ENCODE data around the gene PLB1. TPM values are rescaled to one million over a fixed set of nuclear protein-coding genes. Genes with fewer than 3 reads are reported as not detected.

Gene PLB1
- total RNA-seq, 1 experiment from 2014 or later = 0.10 TPM

GRCh38 chr2:28624793-28625701 is 129.2 kb downstream of the PLB1 start:
- no peak for DNase-seq (ENCODE audit: low read depth)
- in situ Hi-C loops (cut with HindIII; ENCODE audit: low pct_unique_long_range_greater_than_20kb, low sequenced_read_pairs) = no loop called here

DNA sequence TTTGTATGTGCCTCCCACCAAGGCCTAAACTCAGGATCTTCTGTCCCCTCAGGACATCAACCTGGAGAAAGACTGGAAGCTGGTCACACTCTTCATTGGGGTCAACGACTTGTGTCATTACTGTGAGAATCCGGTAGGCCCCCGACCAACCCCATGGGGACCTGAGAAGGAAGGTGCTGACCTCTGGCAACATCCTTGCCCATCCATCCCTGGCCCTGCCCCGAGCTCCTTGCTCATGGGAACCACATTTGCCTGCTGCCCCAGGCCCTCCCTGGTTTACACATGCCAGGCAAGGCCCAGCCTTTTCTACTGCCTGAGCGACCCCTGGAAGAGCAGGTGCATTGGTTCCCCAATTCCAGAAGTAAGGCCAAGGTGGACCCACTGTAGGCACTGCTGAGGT is 130.5 kb downstream of the PLB1 start:
- DNase-seq (ENCODE audit: low read depth) = no peak
- in situ Hi-C loops (cut with HindIII; ENCODE audit: low pct_unique_long_range_greater_than_20kb, low sequenced_read_pairs) = no loop called here

DNA sequence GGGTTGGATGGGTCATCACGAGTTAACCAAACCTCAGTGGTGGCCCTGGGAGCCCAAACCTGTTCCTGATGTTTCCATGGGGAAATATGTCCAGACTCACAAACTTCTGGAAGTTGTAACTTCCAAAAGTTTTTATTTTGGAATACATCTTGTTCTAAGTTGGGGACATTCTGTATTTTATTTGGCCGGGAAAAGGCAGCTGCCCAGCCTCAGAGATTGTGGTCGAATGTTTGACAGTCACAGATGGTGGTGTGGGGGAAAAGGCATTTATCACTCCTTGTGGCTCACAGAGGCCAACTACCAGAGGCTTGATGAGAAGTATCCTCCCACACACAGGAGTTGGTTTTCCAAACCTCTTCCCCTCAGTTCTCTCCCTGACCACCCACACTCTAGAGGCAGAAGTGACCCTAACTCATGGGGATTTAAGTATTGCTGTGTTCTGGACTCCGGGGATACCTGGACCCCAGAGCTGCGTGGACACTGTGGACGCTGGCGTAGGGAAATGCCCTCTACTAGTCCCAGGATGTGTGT is 131.1 kb downstream of the PLB1 start:
- in situ Hi-C loops (cut with HindIII; ENCODE audit: low pct_unique_long_range_greater_than_20kb, low sequenced_read_pairs) = no loop called here
- no peak for DNase-seq (ENCODE audit: low read depth)

DNA sequence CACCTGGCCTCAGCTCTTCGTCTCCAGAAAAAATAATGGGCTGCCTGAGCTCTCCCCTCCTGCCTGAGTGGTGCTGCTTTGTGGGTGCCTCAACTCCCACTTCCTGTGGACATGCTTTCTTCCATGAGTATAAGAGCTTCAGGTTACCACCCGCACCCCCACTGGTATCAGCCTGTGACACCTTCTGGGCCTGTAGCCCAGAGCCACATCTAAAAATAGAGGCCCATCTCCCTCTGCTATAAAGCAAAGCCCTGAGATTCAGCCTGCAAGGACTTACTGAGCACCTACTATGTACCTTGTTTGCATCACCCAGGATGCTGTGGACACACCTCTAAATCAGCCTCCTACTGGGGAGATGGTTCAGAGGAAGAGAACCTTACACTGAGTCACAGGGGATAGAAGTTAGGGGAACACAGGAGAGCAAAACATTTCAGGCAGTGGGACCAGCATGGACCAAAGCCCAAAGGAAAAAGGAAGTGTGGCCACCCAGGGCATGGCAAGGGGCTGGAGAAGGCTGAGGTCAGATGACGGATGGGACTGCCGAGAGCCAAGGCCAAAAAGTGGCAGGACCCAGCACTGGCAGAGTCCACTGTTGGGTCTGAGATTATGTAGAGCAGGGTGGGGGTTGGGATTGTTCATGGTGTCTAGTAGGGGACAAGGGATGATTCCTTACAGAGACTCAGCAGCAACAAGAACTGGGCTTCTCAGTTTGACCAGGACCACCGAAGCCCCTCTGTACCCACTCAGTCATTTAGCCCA is 132.0 kb downstream of the PLB1 start:
- DNase-seq (ENCODE audit: low read depth) = no peak
- in situ Hi-C loops (cut with HindIII; ENCODE audit: low pct_unique_long_range_greater_than_20kb, low sequenced_read_pairs) = no loop called here

DNA sequence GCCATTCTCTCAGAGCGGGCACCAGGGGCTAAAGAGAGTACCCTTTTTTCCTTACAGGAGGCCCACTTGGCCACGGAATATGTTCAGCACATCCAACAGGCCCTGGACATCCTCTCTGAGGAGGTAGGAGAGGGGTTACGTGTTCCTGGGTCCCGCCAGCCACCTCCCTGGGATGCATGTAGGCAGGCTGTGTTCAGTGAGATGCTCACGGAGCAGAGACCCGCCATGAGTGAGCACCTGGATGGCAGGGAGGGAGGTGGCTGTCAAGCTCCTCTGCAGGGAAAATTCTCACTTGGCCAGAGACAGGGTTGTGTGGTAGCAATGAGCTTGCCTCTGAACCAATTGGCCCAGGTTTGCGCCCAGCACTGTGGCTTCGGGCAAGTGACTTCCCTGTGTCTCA is 132.6 kb downstream of the PLB1 start:
- no peak for DNase-seq (ENCODE audit: low read depth)

DNA sequence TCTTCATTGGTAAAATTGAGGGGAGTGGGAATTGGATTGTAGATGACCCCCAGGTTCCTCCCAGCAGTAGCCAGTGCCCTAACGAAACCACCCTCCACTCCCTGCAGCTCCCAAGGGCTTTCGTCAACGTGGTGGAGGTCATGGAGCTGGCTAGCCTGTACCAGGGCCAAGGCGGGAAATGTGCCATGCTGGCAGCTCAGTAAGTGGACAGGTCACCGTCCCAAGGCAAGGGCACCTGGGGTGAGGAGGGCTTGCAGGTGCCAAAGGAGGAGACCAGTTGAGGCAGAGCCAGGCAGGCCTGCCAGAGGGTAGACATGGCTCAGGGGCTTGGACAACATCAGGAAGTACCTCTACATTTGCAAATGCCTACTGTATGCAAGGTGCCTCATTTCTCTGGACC is 133.1 kb downstream of the PLB1 start:
- in situ Hi-C loops (cut with HindIII; ENCODE audit: low pct_unique_long_range_greater_than_20kb, low sequenced_read_pairs) = no loop called here
- DNase-seq (ENCODE audit: low read depth) = no peak

More for the DNA sequence above, 132.6 kb downstream of the PLB1 start:
- in situ Hi-C loops (cut with HindIII; ENCODE audit: low pct_unique_long_range_greater_than_20kb, low sequenced_read_pairs) = no loop called here

GRCh38 chr2:28629910-28630309 is 134.1 kb downstream of the PLB1 start:
- in situ Hi-C loops (cut with HindIII; ENCODE audit: low pct_unique_long_range_greater_than_20kb, low sequenced_read_pairs) = no loop called here
- no peak for DNase-seq (ENCODE audit: low read depth)

GRCh38 chr2:28630341-28630740 is 134.5 kb downstream of the PLB1 start:
- no peak for DNase-seq (ENCODE audit: low read depth)
- in situ Hi-C loops (cut with HindIII; ENCODE audit: low pct_unique_long_range_greater_than_20kb, low sequenced_read_pairs) = no loop called here

GRCh38 chr2:28631514-28632206 is 135.8 kb downstream of the PLB1 start:
- in situ Hi-C loops (cut with HindIII; ENCODE audit: low pct_unique_long_range_greater_than_20kb, low sequenced_read_pairs) = no loop called here
- no peak for DNase-seq (ENCODE audit: low read depth)

DNA sequence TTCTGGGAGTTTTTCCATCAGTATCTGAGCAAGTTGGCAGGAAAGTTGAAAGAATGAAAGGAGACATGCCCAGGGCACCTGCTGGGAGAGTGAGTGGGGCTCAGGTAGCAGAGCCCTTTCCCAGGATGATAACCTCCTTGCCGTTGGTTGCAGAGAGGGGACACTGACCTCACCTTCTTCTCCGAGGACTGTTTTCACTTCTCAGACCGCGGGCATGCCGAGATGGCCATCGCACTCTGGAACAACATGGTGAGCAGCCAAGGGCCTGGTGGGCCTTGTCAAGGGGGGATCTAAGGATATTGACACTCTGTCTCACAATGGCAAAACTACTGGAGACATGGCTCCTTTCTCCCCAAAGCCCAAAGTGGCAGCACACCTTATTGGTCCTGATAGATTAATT is 136.9 kb downstream of the PLB1 start:
- in situ Hi-C loops (cut with HindIII; ENCODE audit: low pct_unique_long_range_greater_than_20kb, low sequenced_read_pairs) = no loop called here
- DNase-seq (ENCODE audit: low read depth) = no peak

DNA sequence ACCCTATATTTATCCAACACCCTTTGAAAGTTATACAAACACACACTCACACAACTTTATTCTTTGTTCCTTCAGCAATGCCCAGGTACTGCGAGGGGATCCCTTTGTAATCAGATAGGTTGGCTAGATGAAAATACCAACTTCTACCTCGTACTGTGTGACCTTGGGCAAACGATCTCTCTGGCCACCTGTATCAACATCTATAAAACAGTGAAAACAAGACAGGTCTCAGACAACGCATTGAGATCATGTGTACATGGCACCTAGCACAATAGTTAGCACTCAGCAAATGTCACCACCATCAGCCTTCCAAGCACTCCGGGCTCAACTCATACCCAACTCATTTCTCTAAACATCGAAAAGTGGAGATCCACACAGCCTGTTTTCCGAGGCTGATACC is 137.3 kb downstream of the PLB1 start:
- no peak for DNase-seq (ENCODE audit: low read depth)
- in situ Hi-C loops (cut with HindIII; ENCODE audit: low pct_unique_long_range_greater_than_20kb, low sequenced_read_pairs) = no loop called here

GRCh38 chr2:28633746-28634145 is 137.9 kb downstream of the PLB1 start:
- DNase-seq (ENCODE audit: low read depth) = no peak

DNA sequence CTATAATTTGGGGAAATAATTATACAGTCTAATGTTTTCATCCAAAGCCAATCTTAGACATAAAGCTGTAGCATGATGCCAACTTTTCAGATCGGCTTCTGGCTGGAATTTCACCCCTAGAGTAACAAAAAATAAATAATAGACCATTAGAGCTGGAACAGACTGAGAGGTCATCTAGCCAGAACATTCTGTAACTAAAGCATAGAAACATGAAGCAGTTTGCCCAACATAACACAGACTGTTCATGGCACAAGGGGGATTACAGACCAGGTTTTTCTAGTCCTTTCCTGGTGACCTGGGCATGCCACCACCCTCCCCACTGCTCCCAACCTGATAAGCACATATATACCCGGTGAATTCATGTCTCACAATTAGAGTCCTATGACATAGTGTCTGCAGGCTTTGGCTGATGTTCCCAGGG is 139.3 kb downstream of the PLB1 start:
- DNase-seq (ENCODE audit: low read depth) = no peak
- in situ Hi-C loops (cut with HindIII; ENCODE audit: low pct_unique_long_range_greater_than_20kb, low sequenced_read_pairs) = no loop called here

More at GRCh38 chr2:28633746-28634145, 137.9 kb downstream of the PLB1 start:
- in situ Hi-C loops (cut with HindIII; ENCODE audit: low pct_unique_long_range_greater_than_20kb, low sequenced_read_pairs) = no loop called here

DNA sequence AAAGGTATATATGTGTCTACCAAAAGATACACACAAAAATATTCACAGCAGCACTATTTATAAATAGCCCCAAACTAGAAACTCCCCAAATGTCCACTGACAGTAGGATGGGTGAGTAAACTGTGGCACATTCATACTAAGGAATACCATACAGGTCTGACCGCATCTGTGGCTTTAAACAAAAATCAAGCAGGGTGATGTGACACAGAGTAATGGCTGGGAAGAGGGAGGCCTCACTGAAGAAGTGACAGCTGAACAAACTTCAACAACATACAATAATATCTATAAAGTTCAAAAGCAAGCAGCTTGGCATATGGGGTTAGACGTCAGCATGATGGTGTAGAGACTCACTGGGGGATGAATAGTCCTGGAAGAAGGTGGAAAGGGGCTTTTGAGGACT is 140.6 kb downstream of the PLB1 start:
- DNase-seq (ENCODE audit: low read depth) = no peak
- in situ Hi-C loops (cut with HindIII; ENCODE audit: low pct_unique_long_range_greater_than_20kb, low sequenced_read_pairs) = no loop called here

GRCh38 chr2:28637066-28638047 is 141.5 kb downstream of the PLB1 start:
- in situ Hi-C loops (cut with HindIII; ENCODE audit: low pct_unique_long_range_greater_than_20kb, low sequenced_read_pairs) = no loop called here
- no peak for DNase-seq (ENCODE audit: low read depth)

GRCh38 chr2:28638102-28638501 is 142.2 kb downstream of the PLB1 start:
- in situ Hi-C loops (cut with HindIII; ENCODE audit: low pct_unique_long_range_greater_than_20kb, low sequenced_read_pairs) = no loop called here
- DNase-seq (ENCODE audit: low read depth) = no peak

DNA sequence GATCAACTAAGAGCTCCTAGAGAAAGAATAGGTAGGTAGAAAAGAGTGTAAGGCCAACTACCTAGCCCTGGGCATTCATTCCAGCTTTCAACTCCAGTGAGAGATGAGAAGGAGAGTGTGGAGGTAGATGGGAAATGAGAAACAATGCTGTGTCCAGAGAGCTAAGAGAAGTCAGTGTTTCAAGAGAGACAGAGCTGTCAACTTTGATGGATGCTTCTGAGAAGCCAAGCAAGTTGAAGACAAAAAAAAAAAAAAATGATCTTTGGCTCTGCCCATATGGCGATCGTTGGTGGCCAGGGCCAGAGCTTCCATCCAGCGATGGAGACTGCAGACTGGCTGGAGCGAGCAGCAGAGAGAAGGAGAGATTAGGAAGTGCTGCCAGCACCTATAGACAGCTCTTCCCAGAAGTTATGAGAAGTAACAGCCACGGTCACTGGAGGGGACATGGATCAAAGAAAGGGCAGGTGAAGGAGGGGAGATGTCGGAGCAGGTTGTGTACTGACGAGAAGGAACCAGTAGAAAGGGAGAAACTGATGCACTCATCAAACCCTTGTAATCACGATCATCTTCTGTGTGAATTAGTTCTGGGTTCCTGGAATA is 143.3 kb downstream of the PLB1 start:
- DNase-seq (ENCODE audit: low read depth) = no peak
- in situ Hi-C loops (cut with HindIII; ENCODE audit: low pct_unique_long_range_greater_than_20kb, low sequenced_read_pairs) = no loop called here
